ENCODE measurements around the gene ZNF90.

DNA sequence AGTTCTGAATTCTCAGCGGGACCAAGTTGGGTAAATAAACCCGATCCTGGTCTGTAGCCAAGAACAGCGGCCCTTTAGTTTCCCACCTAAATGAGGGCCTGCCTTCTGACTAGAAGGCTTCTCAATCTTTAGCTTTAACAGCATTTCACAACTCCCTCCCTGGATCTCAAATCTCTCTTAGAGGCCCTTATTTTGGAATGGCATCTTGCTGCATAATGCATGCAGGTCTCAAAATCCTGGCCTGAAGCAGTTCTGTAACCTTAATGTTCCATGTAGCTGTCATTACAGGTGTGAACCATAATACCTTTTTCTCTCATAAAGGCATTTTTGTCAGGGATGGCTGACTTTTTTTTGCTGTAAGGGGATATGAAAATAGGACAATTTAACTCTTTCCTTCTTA lies 29.5 kb downstream of the ZNF90 start:
- TF ChIP-seq, protein P1, sequence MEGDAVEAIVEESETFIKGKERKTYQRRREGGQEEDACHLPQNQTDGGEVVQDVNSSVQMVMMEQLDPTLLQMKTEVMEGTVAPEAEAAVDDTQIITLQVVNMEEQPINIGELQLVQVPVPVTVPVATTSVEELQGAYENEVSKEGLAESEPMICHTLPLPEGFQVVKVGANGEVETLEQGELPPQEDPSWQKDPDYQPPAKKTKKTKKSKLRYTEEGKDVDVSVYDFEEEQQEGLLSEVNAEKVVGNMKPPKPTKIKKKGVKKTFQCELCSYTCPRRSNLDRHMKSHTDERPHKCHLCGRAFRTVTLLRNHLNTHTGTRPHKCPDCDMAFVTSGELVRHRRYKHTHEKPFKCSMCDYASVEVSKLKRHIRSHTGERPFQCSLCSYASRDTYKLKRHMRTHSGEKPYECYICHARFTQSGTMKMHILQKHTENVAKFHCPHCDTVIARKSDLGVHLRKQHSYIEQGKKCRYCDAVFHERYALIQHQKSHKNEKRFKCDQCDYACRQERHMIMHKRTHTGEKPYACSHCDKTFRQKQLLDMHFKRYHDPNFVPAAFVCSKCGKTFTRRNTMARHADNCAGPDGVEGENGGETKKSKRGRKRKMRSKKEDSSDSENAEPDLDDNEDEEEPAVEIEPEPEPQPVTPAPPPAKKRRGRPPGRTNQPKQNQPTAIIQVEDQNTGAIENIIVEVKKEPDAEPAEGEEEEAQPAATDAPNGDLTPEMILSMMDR (IDR thresholded peaks at IDR 0.05 in 2 of 3, conservative IDR thresholded peaks at IDR 0.05 in 1 of 3; ENCODE audit: borderline replicate concordance in 1 of 3, insufficient read depth in 1 of 3, low read depth in 2 of 3, low read length in 2 of 3): no peak
- no peak for TF ChIP-seq CEBPB (IDR thresholded peaks at IDR 0.05; ENCODE audit: low read depth)
- no peak for TF ChIP-seq POLR2AphosphoS5 (IDR thresholded peaks at IDR 0.05; ENCODE audit: low read depth, low read length)
- no peak for TF ChIP-seq JUND (IDR thresholded peaks at IDR 0.05)
- no peak for TF ChIP-seq EZH2phosphoT487 (IDR thresholded peaks at IDR 0.05; ENCODE audit: borderline replicate concordance)
- no peak for TF ChIP-seq RAD21 (IDR thresholded peaks at IDR 0.05; ENCODE audit: low read depth)
- no peak for TF ChIP-seq POLR2A (IDR thresholded peaks at IDR 0.05; ENCODE audit: borderline replicate concordance, extremely low read depth, insufficient read depth, insufficient read length)
- TF ChIP-seq ZNF274 (IDR thresholded peaks at IDR 0.05; ENCODE audit: low read depth, low read length): no peak
- no peak for TF ChIP-seq EZH2 (IDR thresholded peaks at IDR 0.05)
- TF ChIP-seq CBX3 (IDR thresholded peaks at IDR 0.05; ENCODE audit: low read depth): no peak
- TF ChIP-seq, protein P2, sequence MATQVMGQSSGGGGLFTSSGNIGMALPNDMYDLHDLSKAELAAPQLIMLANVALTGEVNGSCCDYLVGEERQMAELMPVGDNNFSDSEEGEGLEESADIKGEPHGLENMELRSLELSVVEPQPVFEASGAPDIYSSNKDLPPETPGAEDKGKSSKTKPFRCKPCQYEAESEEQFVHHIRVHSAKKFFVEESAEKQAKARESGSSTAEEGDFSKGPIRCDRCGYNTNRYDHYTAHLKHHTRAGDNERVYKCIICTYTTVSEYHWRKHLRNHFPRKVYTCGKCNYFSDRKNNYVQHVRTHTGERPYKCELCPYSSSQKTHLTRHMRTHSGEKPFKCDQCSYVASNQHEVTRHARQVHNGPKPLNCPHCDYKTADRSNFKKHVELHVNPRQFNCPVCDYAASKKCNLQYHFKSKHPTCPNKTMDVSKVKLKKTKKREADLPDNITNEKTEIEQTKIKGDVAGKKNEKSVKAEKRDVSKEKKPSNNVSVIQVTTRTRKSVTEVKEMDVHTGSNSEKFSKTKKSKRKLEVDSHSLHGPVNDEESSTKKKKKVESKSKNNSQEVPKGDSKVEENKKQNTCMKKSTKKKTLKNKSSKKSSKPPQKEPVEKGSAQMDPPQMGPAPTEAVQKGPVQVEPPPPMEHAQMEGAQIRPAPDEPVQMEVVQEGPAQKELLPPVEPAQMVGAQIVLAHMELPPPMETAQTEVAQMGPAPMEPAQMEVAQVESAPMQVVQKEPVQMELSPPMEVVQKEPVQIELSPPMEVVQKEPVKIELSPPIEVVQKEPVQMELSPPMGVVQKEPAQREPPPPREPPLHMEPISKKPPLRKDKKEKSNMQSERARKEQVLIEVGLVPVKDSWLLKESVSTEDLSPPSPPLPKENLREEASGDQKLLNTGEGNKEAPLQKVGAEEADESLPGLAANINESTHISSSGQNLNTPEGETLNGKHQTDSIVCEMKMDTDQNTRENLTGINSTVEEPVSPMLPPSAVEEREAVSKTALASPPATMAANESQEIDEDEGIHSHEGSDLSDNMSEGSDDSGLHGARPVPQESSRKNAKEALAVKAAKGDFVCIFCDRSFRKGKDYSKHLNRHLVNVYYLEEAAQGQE (IDR thresholded peaks at IDR 0.05; ENCODE audit: low read depth): no peak
- no peak for TF ChIP-seq EGR1 (IDR thresholded peaks at IDR 0.05; ENCODE audit: low read depth)

Measured in HCT116 (cell line).